GM18873 (cell line): Measurements from ENCODE around the gene FLRT2.

Source experiments
- ATAC-seq: cut with Tn5 transposase; IDR thresholded peaks from one replicate; pipeline ENCODE4 v1.9.1; 2021; ENCODE audit warnings: mild to moderate bottlenecking, moderate library complexity, moderate number of reproducible peaks; ENCODE audit not compliant: unreplicated experiment, low FRiP score

Gene FLRT2

DNA sequence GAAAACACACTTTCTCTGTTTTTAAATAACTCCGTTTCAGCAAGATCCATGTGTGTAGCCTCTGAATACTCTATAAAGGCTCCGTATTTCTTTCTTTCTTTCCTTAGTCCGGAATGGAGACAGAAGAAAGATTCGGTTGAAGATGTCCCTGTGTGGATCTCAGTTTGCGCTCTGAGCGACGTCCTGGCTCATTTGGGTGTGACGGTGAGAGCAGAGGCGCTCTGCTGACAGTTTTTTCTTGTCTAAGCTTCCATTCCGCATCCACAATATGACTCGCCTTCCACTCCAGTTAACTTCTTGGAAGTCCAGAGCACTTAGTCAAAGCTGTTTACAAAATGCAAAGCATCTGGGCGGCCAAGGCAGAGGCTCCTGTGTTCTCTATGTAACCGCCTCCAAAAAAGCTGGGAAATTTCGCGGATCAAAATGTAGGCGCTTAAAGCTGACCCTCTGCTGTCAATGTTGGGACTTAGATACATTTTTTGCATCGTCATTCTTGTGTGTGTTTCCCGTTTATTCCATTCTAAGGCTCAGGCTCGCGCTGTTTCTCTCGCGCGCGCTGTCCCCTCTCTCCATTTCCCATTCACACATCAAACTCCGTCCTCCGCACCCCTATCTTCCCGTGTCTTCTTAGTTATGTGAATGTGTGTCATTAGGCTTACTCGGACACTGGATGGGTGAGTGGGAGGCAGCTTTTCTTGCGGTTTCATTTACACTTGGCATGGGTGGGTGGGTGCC lies 880 bp upstream of the FLRT2 start:
- no peak for ATAC-seq

DNA sequence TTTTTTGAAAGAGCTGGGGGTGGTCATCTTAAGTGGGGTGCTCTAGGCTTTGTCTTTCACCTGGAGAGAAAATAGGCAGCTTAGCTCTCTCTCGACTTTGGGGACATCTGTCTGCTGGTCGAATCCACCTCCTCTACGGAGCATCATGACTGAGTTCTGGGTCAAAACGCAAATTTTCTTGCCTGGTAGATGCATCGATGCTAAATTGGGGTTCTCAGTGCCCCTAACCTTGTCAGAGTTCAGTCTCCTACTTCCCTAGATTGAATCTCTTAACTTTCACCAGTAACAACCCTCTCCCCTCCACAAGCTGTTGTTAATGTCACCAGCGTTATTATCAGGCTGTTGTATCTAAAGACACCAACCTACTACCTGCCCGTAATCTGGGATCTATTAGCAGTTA lies 682 bp downstream of the FLRT2 start:
- no peak for ATAC-seq

DNA sequence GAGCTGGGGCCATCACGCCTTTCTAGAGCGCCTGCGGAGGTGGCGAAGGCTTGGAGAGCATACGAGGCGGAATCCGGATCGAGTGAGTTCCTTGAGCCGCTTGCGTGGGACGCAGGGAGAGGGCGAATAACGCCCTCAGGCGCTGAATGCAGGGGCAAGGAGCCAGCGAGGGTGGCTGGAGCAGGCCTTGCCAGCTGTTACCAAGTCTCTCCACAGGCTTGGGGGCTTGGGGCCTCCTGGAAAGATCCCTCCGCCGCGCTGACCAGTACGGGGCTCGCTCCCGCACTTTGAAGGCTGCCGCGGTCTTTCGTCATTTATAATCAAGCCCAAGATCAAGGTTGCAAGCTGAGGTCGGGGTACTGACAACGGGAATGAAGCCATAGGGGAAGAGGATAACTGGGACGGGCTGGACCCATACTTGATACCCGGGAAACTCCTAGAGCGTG lies 1.2 kb downstream of the FLRT2 start:
- ATAC-seq = no peak

DNA sequence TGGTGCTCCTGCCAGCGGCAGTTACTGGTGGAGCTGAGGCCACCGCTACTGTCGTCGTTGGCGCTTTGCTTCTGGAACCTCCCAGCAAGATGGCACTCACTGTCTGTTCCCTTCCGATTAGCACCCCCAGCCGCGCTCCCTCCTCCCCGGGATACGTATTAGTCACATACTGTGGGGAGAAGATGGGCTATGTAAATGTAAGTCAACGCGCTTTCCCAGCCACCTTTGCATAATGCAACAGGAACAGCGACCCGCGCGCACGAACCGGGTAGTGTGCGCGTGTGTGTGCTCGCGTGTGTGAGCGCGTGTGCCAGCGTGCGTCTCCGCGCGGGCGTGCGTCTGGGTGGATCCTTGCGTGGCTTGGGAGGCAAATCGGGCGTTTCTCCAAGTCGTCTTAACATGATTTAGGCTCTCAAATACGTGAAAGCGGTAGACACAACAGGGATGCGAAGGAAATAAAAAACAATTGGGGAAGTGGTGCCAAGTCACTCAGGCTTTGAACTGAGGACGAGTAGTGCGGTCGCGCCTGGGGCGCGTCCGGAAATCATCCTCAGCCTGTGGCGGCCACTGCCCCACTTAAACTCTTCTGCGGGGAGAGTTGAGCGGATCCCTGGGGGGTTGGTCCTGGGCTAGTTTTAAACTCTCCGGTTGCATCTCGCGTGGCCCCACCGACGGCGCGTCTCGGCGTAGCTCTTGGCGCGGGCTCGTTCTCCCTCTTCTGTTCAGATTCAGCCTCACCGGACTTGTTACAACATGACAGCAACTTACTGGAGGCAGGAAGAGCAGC lies 1.8 kb downstream of the FLRT2 start:
- no peak for ATAC-seq

DNA sequence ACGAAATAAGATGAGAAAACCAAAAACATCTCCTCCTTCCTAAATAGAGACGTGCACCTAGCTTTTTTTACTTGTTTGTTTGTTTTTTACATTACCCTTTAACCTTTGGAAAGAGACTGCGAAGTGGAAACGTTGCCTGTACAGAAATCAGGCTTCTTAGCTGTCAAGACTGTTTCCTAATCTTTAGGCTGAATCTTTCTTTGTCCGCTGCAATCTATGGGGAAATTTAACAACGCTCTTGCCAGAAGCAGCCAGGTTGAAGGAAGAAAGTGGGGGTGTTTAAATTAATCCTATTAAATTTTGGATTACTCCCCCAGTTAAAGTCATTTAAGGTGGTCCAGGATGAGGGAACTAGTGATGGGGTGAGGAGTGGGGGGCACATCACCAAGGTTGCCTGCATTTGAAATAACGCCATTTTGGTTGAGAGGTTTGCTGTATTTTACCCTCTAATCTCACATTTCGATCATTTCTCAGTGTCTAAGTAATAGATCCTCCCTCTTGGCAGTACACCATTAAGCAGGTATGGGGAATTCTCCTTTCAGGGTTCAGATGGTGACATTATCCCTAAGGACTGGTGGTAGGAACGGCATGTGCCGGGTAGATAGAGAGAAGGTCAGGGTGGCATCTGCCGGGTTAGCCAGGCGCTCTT lies 2.6 kb downstream of the FLRT2 start:
- ATAC-seq = no peak

DNA sequence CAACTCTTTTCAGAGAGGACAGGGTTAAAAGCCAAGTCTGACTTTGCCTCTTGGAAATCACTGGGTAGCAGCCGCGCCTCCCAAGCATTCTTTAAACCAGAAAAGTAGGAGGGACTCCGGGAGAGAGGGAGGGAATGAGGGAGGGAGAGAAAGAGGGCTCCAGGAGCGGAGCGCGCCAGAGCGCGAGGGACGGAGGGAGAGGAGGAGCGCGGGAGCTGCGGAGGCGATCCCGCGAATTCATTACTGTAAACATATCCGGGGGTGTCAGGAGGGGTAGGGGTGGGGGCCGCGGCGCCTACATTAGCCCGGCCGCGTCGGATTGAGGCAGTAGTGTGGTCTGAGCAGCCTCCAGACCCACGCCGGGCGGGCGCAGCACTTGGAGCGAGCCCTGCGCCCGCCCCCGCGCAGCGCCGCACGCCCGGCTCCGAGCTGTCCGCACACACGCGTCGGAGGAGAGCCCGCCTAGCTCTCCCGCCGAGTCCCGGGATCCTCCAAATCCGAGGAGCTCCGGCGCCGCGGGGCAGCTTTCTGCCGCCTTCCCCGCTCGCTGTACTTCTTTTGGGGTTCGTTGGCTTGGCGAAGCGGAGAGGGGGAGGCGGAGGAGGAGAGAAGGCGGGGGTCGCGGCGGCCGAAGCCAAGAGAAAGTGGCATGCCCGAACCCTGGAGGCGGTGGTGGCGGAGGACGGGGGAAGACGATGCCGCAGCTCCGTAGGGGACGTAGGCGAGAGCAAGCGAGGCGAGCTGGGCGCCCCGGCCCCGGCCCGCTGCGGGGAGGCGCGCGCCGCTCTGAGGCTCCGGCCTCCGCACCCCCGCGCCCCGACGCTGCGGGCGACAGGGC lies 3.3 kb downstream of the FLRT2 start:
- no peak for ATAC-seq

DNA sequence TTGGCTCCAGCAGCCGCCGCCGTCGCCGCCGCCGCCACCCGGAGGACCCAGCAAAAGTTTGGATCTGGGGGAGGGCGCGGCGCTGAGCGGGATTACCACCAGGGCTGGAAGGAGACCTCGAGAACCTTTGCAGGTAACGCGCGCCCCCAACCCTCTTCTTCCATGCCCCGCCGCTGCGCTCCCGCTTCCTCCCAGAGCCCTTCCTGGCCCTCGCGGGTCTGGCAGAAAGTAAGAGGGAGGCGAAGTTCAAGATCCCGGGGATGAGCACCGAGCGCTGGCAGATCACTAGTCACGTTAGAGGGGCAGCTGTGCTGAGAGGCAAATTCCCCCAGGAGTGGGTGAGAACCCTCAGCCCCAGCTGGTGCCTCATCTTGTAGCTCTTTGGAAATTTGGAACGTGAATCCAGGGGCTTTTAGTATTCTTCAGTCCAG lies 3.9 kb downstream of the FLRT2 start:
- no peak for ATAC-seq

DNA sequence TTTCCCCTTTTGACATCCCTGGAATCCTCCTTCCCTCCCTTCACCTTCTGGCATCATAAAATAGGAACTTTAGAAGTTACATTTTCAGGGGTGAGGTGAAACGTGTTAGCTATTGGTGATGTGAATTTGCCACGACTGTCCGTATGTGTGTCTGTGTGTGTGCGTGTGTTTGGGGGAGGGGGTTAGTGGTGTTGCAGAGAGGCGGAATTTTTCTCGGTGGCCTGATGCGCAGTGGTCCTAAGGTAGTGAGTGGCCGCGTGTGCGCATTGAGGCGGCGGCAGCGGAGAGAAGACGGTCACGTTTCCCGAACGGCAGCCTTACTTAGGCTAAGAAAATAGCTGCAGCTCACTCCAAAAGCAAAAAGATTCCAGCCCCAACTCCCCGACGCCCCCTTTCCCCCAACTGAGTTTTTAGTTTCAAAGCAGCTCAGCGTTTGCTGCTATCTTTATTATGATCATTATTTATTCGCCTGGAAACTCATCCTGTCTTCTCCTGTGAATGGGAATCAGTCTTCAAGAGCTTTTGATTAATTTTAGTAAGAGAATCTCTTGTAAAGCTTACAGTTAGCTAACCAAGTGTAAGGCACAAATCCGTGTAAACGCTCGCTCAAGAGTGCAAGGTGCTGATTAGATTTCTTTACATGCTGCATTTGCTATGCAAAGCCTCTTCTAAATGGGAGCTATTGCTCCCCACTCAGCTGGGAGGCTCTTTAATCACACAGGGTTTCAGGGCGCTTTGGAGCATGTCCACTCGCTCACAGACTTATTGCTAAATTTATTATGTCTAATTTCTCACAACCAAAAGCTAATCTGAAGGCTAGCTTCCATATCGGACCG lies 4.7 kb downstream of the FLRT2 start:
- no peak for ATAC-seq

DNA sequence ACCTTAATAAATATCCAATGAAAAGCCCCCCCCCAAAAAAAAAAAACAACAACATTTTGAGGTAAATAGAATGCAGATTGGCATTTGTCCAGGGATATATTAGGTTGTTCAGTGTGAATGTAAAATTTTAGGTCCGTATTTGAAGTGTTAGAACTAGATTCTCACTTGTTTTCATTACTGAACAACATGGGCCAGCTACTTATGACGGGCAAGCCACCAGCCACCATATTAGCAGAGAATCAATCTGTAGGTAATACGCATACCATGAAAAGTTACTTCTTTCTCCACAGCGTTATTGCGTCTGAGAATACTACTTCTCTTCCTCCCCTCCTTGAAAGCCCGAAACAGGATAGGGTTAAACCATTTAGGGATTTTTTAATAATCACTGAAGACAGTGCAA lies 5.4 kb downstream of the FLRT2 start:
- ATAC-seq = no peak

DNA sequence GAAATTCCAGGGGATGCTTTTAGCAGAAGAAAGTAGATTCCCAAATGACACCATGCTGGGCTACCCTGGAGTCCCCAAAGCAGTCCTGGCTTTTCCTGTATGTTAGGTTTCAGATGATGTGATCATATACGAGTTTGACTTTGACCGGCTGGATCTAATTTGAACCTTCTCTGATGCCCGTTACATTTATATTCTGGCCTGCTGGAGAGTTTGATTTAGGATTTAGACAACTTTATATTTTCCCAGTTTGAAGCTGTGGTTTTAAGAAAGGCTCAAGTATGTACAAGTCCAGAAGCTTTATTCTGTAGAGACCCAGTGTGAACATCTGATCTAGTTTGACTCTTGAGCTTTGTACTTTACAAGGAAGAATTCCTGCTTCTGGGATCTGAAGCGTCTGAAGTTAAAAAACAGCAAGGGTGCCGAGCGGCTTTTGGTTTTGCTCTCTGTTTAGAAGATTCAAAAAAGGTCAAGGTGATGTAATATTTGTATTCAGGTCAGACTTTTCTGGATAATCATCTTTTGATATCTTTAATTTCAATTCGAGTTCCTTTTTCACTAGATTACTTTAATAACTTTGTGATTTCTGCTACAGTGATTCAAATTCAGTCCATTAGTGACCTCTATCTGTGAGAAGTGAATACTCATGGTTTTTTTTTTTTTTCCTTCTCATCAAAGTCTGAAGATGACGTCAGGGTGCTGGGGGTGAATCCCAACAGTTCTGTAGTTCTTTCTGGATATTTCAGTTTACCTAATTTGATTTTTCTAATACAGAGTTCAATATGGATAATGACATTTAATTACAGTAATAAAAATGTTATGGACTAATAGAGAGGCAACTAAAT lies 6.3 kb downstream of the FLRT2 start:
- no peak for ATAC-seq

DNA sequence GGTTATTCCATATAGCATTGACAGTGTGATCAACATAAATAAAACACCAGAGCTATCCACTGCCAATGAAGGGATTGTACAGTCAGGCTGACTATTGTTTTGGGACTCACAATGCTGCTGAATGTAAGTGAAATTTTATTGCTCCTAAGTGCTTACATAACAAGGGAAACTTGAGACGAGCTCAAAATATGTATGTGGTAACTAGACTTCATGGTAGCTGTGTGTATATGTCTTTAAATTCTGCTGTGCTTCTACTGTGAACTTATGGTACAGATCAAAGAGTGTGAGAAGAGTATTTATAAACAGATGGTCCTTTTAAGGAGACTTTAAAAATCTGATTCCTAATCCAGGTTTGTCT lies 6.9 kb downstream of the FLRT2 start:
- no peak for ATAC-seq

DNA sequence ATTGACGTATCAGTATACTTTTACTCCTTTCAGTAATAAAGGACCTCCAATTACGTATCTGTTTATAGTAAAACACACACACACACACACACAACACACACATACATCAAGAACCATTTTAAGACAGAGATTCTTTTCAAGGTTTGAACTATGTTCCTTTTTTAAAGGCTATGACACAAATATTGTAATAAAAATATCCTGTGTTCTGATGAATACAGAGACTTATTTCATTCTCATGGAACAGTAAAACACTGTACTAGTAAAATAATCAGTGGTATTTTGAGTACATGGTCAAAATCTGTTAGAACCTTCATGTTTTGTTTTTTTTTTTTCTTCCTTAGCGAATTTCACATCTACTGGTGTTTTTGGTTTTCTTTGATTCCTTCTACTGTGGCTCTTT lies 7.6 kb downstream of the FLRT2 start:
- ATAC-seq = no peak

DNA sequence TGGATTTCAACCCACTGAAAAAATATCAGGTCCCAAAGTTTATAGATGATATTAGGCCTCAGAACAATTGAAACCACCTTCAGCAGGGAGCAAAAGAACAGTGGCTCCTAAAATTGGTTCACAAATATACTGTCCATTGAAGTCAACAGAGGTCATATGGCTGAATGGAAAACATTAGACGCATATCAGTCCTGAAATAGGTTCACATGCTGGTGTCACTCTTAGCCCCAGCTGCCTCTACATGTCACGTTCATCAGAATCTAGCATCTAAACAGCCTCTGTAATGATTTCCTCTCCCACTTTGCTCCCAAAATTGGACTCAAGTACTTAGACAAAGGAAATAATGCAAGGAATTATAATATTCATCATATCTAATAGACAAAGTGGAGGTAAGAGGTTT lies 8.7 kb downstream of the FLRT2 start:
- no peak for ATAC-seq

DNA sequence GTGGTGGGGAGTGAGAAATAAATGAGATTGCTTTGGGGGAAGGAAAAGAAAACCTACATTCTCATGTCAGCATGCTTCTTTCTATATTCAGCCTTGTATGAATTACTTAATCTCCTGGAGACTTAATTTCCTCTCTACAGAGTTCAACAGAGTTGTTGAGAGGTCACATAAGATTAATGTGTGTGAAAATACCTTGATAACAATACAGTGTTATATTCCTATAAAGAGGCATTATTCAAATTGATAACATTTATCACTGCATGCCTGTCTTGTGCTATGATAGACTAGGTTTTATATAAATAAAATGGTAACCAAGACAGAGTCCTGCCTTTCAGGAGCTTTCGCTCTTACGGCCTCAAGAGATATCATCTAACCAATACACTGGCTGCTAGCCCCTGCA lies 9.6 kb downstream of the FLRT2 start:
- ATAC-seq = no peak

DNA sequence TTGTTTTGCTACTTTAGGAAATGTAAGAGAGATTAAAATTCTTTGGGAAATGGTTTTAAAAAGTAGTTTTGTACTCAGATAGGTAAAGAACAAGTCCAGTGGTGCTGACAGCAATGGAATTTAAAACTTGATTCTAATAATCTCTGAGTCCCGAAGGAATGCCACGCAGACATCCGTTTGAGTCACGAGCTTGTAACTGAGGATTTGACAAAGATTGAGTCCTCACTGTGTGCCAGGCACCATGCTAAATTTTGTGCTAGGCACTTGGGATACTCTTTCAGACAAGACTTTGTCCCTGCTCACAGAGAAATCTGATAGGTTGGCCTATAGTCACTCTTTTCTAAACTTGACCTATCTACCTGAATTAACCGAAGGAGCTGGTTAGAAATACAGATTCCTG lies 12.7 kb downstream of the FLRT2 start:
- ATAC-seq = no peak

DNA sequence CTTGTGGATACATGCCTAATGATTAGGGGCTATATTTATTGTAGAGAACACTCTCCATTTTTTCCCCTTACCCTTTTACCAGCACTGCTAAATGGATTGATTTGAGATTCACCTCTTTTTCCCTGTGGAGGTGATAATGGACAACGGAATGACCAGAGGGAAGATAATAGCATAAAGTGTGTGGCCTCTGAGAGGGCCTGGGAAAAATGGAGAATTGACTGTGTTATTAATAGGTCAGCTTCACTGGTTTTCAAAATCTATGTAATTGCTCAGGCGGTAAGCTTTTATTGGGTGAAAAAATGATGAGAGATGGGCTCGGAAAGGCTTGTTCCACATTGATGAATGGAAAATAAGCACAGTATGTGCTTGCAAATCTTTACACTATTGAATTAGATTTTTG lies 15.8 kb downstream of the FLRT2 start:
- ATAC-seq = no peak

DNA sequence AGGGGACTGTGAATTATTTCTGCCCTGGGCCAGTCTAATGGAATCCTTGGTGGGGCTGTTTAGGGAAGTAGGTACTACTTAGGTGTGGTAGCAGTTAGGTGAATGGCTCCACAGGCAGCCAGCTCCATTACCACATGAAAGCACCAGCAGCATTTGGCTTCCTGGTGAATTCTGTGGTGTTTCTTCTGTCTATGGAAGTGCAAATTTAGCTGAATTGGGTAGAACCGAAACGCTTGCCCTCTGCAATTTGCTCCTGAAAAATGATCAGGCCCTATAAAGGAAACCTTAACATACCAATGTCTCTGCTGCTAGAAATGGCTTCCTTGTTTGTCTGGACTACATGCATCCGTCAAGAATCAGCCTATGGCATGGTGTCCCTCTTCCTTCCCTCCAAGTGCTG lies 16.4 kb downstream of the FLRT2 start:
- ATAC-seq = no peak

DNA sequence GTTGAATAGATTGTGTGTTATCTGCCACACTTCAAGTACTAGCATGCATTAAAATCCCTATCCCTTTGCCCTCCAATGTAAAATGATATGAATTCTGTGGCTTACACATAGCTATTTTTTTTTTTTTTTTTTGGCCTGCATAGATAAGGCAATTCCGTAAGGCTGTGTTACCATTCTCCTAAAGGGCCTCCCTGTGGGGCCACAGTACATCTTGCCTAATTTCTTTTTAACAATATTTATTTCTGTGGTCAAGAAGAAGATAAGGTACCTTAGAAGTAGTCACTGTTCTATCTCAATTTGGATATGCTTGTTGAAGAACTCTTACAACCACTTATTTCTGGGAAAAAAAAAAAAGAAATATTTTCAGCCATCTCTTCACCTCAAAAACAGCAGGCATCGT lies 19.8 kb downstream of the FLRT2 start:
- ATAC-seq = no peak

DNA sequence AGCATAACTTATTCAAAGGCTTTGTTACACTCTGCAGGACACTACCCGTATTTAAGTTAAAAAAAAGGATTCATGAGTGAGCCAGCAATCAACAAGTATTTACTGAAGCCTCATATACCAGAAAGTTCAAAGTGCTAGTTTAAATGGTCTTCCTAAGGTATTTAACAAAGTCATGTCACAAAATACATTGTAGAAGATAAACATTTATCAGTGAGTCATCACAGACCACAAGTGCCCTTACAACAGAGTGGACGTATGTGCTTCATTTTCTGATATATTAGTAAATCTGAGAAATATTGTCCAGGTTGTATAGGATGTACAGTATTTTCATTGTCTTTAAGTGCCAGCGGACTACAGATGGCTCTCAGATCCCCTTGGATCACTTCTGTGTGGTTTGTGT lies 24.2 kb downstream of the FLRT2 start:
- no peak for ATAC-seq
